ENCODE measurements around the gene FYTTD1. TPM values are rescaled to one million over a fixed set of nuclear protein-coding genes. Genes with fewer than 3 reads are reported as not detected.

The FYTTD1 gene
- total and polyA plus RNA-seq, 2 donors (not counting 1 experiment from before 2014, with no cell fraction given), result 44.3 to 63.4 TPM

GRCh38 chr3:197746801-197747237 is 2.9 kb upstream of the FYTTD1 start:
- H3K4me2 ChIP-seq (ENCODE audit: extremely low read depth, insufficient read depth, low read length), result no peak overlapping the region
- no peak overlapping the region for H3K4me3 ChIP-seq (replicated peaks in 1 of 4; ENCODE audit: control extremely low read depth in 1 of 4, insufficient read depth in 1 of 4, low read depth in 3 of 4, low read length in 4 of 4)
- no peak overlapping the region for H2AFZ ChIP-seq (ENCODE audit: low read length)
- H3K9me3 ChIP-seq (ENCODE audit: control insufficient read depth, insufficient read depth, low read depth, low read length), result no peaks in the 10 kb centered on the region
- H3K27me3 ChIP-seq (ENCODE audit: control insufficient read depth, insufficient read depth, low read length), result no peaks in the 10 kb centered on the region
- H3K36me3 ChIP-seq (ENCODE audit: control insufficient read depth, insufficient read depth, low read length), result no peaks in the 10 kb centered on the region
- peaks cover 13% of the 10 kb centered on the region for H3K79me2 ChIP-seq (ENCODE audit: control insufficient read depth, insufficient read depth, low read length)
- peaks cover 4% of the 10 kb centered on the region for H3K4me1 ChIP-seq (ENCODE audit: control insufficient read depth, extremely low read depth, insufficient read depth, low read length)
- TF ChIP-seq EZH2 (IDR thresholded peaks at IDR 0.05; ENCODE audit: low read length, missing control alignments) (no peak), CTCF (conservative IDR thresholded peaks at IDR 0.05 in 1 of 2, IDR thresholded peaks at IDR 0.05 in 1 of 2; ENCODE audit: low read depth in 1 of 2, low read length in 2 of 2) (no peak)
- DNase-seq (ENCODE audit: low read depth in 2 of 2), result no peak
- no peak overlapping the region for H3K9ac ChIP-seq (ENCODE audit: insufficient read depth, low read length)
- no peaks in the 10 kb centered on the region for H4K20me1 ChIP-seq (ENCODE audit: control insufficient read depth, extremely low read depth, insufficient read depth, low read length)
- H3K27ac ChIP-seq (ENCODE audit: insufficient read depth, low read length), result no peak overlapping the region

GRCh38 chr3:197748597-197749314 is 927 bp upstream of the FYTTD1 start:
- Histone ChIP-seq H3K27ac (ENCODE audit: insufficient read depth, low read length) (peak overlapping the region; percentile 82), H3K9ac (ENCODE audit: insufficient read depth, low read length) (peak overlapping the region; percentile 81), H2AFZ (ENCODE audit: low read length) (peak overlapping the region; percentile 89), H3K27me3 (ENCODE audit: control insufficient read depth, insufficient read depth, low read length) (no peaks in the 10 kb centered on the region), H3K36me3 (ENCODE audit: control insufficient read depth, insufficient read depth, low read length) (no peaks in the 10 kb centered on the region), H4K20me1 (ENCODE audit: control insufficient read depth, extremely low read depth, insufficient read depth, low read length) (no peaks in the 10 kb centered on the region), H3K9me3 (ENCODE audit: control insufficient read depth, insufficient read depth, low read depth, low read length) (no peaks in the 10 kb centered on the region), H3K4me2 (ENCODE audit: extremely low read depth, insufficient read depth, low read length) (peak overlapping the region; percentile 89), H3K79me2 (ENCODE audit: control insufficient read depth, insufficient read depth, low read length) (peaks cover 33% of the 10 kb centered on the region), H3K4me3 (replicated peaks in 1 of 4; ENCODE audit: control extremely low read depth in 1 of 4, insufficient read depth in 1 of 4, low read depth in 3 of 4, low read length in 4 of 4) (peak overlapping the region; percentile 65 to 95 (median 84)), H3K4me1 (ENCODE audit: control insufficient read depth, extremely low read depth, insufficient read depth, low read length) (peaks cover 7% of the 10 kb centered on the region)
- TF ChIP-seq CTCF (conservative IDR thresholded peaks at IDR 0.05 in 1 of 2, IDR thresholded peaks at IDR 0.05 in 1 of 2; ENCODE audit: low read depth in 1 of 2, low read length in 2 of 2) (no peak), EZH2 (IDR thresholded peaks at IDR 0.05; ENCODE audit: low read length, missing control alignments) (no peak)
- peak; percentile 29 to 41 for DNase-seq (ENCODE audit: low read depth in 2 of 2)

GRCh38 chr3:197749315-197749600 is 425 bp upstream of the FYTTD1 start:
- no peaks in the 10 kb centered on the region for H3K36me3 ChIP-seq (ENCODE audit: control insufficient read depth, insufficient read depth, low read length)
- H3K79me2 ChIP-seq (ENCODE audit: control insufficient read depth, insufficient read depth, low read length), result peaks cover 38% of the 10 kb centered on the region
- peak overlapping the region; percentile 65 to 95 (median 84) for H3K4me3 ChIP-seq (replicated peaks in 1 of 4; ENCODE audit: control extremely low read depth in 1 of 4, insufficient read depth in 1 of 4, low read depth in 3 of 4, low read length in 4 of 4)
- TF ChIP-seq EZH2 (IDR thresholded peaks at IDR 0.05; ENCODE audit: low read length, missing control alignments) (no peak), CTCF (conservative IDR thresholded peaks at IDR 0.05 in 1 of 2, IDR thresholded peaks at IDR 0.05 in 1 of 2; ENCODE audit: low read depth in 1 of 2, low read length in 2 of 2) (no peak)
- peak; percentile 52 to 66 for DNase-seq (ENCODE audit: low read depth in 2 of 2)
- H3K4me1 ChIP-seq (ENCODE audit: control insufficient read depth, extremely low read depth, insufficient read depth, low read length), result peaks cover 7% of the 10 kb centered on the region
- no peaks in the 10 kb centered on the region for H3K27me3 ChIP-seq (ENCODE audit: control insufficient read depth, insufficient read depth, low read length)
- H3K9me3 ChIP-seq (ENCODE audit: control insufficient read depth, insufficient read depth, low read depth, low read length), result no peaks in the 10 kb centered on the region
- peak overlapping the region; percentile 89 for H3K4me2 ChIP-seq (ENCODE audit: extremely low read depth, insufficient read depth, low read length)
- H4K20me1 ChIP-seq (ENCODE audit: control insufficient read depth, extremely low read depth, insufficient read depth, low read length), result no peaks in the 10 kb centered on the region
- peak overlapping the region; percentile 89 for H2AFZ ChIP-seq (ENCODE audit: low read length)
- peak overlapping the region; percentile 81 for H3K9ac ChIP-seq (ENCODE audit: insufficient read depth, low read length)
- H3K27ac ChIP-seq (ENCODE audit: insufficient read depth, low read length), result peak overlapping the region; percentile 82
